ENCODE results near the gene CNTNAP5. TPM values are rescaled to one million over a fixed set of nuclear protein-coding genes. Genes with fewer than 3 reads are reported as not detected.

The CNTNAP5 gene
- total and polyA plus RNA-seq, 2 of the 8 experiments (the other 6 are each of a cell fraction or from before 2014, with no cell fraction given): 0.11 to 0.76 TPM

- no peaks in the 10 kb centered on the region for H3K79me2 ChIP-seq (ENCODE audit: control insufficient read depth in 1 of 2, insufficient read depth in 2 of 2, low read length in 2 of 2)
- H4K91ac ChIP-seq (replicated peaks; ENCODE audit: insufficient read length, low read length): no peak overlapping the region
- H3K9me3 ChIP-seq (ENCODE audit: insufficient read depth in 2 of 2, low read depth in 1 of 2, low read length in 1 of 2): peaks cover 0 to 4% of the 10 kb centered on the region in 2 experiments; a peak in 1 of 4 replicates
- no peak overlapping the region for H3K4ac ChIP-seq (replicated peaks; ENCODE audit: insufficient read length, low read depth, low read length)
- WGBS, 2 experiments (ENCODE audit: extremely low coverage in 1 of 2, insufficient coverage in 1 of 2, insufficient read length in 1 of 2, insufficient replicate concordance in 2 of 2, low coverage in 1 of 2, low lambda C conversion rate in 2 of 2, missing lambda C conversion rate in 1 of 2): 95% methylated on average over 2 of the region's 2 CpGs; no CpG with 5 or more reads in 1 of the 2 experiments
- H2BK12ac ChIP-seq (ENCODE audit: low read depth, low read length): no peak overlapping the region
- H3K9ac ChIP-seq (replicated peaks in 1 of 4; ENCODE audit: extremely low read depth in 1 of 4, low read depth in 3 of 4, low read length in 3 of 4): no peak overlapping the region
- H2AFZ ChIP-seq (ENCODE audit: low read length): no peak overlapping the region
- no peak overlapping the region for H2BK5ac ChIP-seq (ENCODE audit: low read depth, low read length)
- H2AK5ac ChIP-seq (ENCODE audit: low read depth, low read length): no peak overlapping the region
- no peak overlapping the region for H3K4me3 ChIP-seq (ENCODE audit: extremely low read depth in 1 of 4, insufficient read depth in 2 of 4, low read depth in 3 of 4, low read length in 4 of 4)
- H3K27ac ChIP-seq (ENCODE audit: low read depth, low read length): no peak overlapping the region
- no peaks in the 10 kb centered on the region for H3K23me2 ChIP-seq (ENCODE audit: low read depth, low read length)
- CTCF ChIA-PET (ENCODE audit: partially characterized antibody): no interaction called here
- no peak overlapping the region for H4K5ac ChIP-seq (ENCODE audit: insufficient read length, low read depth, low read length)
- H3K14ac ChIP-seq (ENCODE audit: insufficient read length): no peak overlapping the region
- H4K20me1 ChIP-seq (replicated peaks in 1 of 2; ENCODE audit: control insufficient read depth in 1 of 2, insufficient read depth in 2 of 2, low read length in 2 of 2): no peaks in the 10 kb centered on the region
- H3K18ac ChIP-seq (ENCODE audit: extremely low read depth, low read length): no peak overlapping the region
- H3K27me3 ChIP-seq (replicated peaks in 1 of 4; ENCODE audit: control insufficient read depth in 3 of 4, extremely low read depth in 1 of 4, insufficient read depth in 3 of 4, low read length in 3 of 4): no peaks in the 10 kb centered on the region
- H4K8ac ChIP-seq (ENCODE audit: extremely low read depth, insufficient read depth, low read length): no peak overlapping the region
- H3K23ac ChIP-seq (ENCODE audit: insufficient read length): no peak overlapping the region
- FAIRE-seq: no peak
- H3K56ac ChIP-seq (replicated peaks; ENCODE audit: insufficient read length, low read depth, low read length): no peak overlapping the region
- no peak for DNase-seq (ENCODE audit: low read depth in 1 of 2, low spot score in 2 of 2)
- no peaks in the 10 kb centered on the region for H3K36me3 ChIP-seq (ENCODE audit: control insufficient read depth in 2 of 4, insufficient read depth in 4 of 4, low read length in 3 of 4)
- H2BK120ac ChIP-seq (replicated peaks; ENCODE audit: low read depth, low read length): no peak overlapping the region
- H2BK20ac ChIP-seq (ENCODE audit: low read length): no peak overlapping the region
- no peaks in the 10 kb centered on the region for H3K4me1 ChIP-seq (replicated peaks in 1 of 4; ENCODE audit: control insufficient read depth in 3 of 4, insufficient read depth in 4 of 4, low read length in 3 of 4)
- no peak overlapping the region for H3K4me2 ChIP-seq (ENCODE audit: insufficient read depth in 1 of 2, low read depth in 2 of 2, low read length in 2 of 2)
- no peaks in the 10 kb centered on the region for H3K79me1 ChIP-seq (ENCODE audit: low read depth, low read length)
- H2BK15ac ChIP-seq (ENCODE audit: low read length): no peak overlapping the region
- POLR2A ChIA-PET (ENCODE audit: partially characterized antibody): no interaction called here
- TF ChIP-seq RFX5 (IDR thresholded peaks at IDR 0.05; ENCODE audit: borderline replicate concordance, low read depth, low read length) (no peak), RAD21 (IDR thresholded peaks at IDR 0.05 in 1 of 2, conservative IDR thresholded peaks at IDR 0.05 in 1 of 2; ENCODE audit: low read depth in 2 of 2, low read length in 2 of 2) (no peak), CTBP2 (IDR thresholded peaks at IDR 0.05; ENCODE audit: borderline replicate concordance, insufficient read depth, insufficient read length, low read length) (no peak), NRF1 (IDR thresholded peaks at IDR 0.05; ENCODE audit: low read depth, low read length) (no peak), EZH2 (IDR thresholded peaks at IDR 0.05; ENCODE audit: low read depth, low read length, severe bottlenecking) (no peak), E2F6 (IDR thresholded peaks at IDR 0.05) (no peak), BACH1 (IDR thresholded peaks at IDR 0.05; ENCODE audit: low read length) (no peak), SIX5 (IDR thresholded peaks at IDR 0.05; ENCODE audit: low read depth, low read length) (no peak), SRF (IDR thresholded peaks at IDR 0.05; ENCODE audit: low read depth, low read length) (no peak), EGR1 (IDR thresholded peaks at IDR 0.05; ENCODE audit: borderline replicate concordance, low read depth, low read length) (no peak), KDM4A (IDR thresholded peaks at IDR 0.05; ENCODE audit: low read depth, low read length, severe bottlenecking) (no peak), JUND (IDR thresholded peaks at IDR 0.05; ENCODE audit: low read length) (no peak), CBX5 (IDR thresholded peaks at IDR 0.05; ENCODE audit: low read depth, low read length) (no peak), MAX (IDR thresholded peaks at IDR 0.05) (no peak)
These were observed 38.5 kb downstream of the CNTNAP5 start for GRCh38 chr2:124063596-124063995.

All from H1 (cell line).